SK-N-SH (cell line): ENCODE measurements around the gene SLC39A3. TPM values are rescaled to one million over a fixed set of nuclear protein-coding genes. Genes with fewer than 3 reads are reported as not detected.

Experiments used
- CTCF ChIA-PET: fragments of 300-600, 350-600 bp; formaldehyde crosslinking; extraction: SDS; loops from one replicate; lab custom pipeline; 2021; lab: Yijun Ruan, JAX
- POLR2A ChIA-PET: fragments of 350-600 bp; sonication (Branson Sonifier 250); formaldehyde crosslinking; extraction: SDS; loops from one replicate; lab custom pipeline; 2020; ENCODE audit warnings: antibody characterized with exemption, inconsistent platforms; lab: Yijun Ruan, JAX
- DNase-seq: peaks from one replicate; pipeline ENCODE4 v3.0.0; 2012
- H2AFZ ChIP-seq: fragments of 200-600 bp; sonication (generic); 2 replicates; pipeline ENCODE4 v1.8.1; 2016; ENCODE audit warnings: antibody characterized with exemption, mild to moderate bottlenecking, low read depth
- H3F3A ChIP-seq: fragments of 200-600 bp; sonication (generic); replicated peaks from 2 replicates; pipeline ENCODE3; 2016; ENCODE audit warnings: antibody characterized with exemption, mild to moderate bottlenecking; ENCODE audit not compliant: insufficient read depth
- H3K27ac ChIP-seq, 2 experiments: fragments of 200-500 bp in 1 of 2; fragments of 200-600 bp in 1 of 2; sonication (Bioruptor generic) in 1 of 2; sonication (generic), shearing (Covaris generic) in 1 of 2; 2 replicates each; pipeline versions ENCODE4 v1.5.1 to v1.6.1; 2014 to 2016; ENCODE audit warnings: low read depth in 2 of 2, inconsistent platforms in 1 of 2, low read length in 1 of 2, mild to moderate bottlenecking in 1 of 2, mixed read lengths in 1 of 2
- H3K27me3 ChIP-seq: fragments of 200-600 bp; sonication (generic), shearing (Covaris generic); 2 replicates; pipeline ENCODE4 v1.6.1; 2016; ENCODE audit warnings: mixed run types; ENCODE audit not compliant: insufficient read depth
- H3K36me3 ChIP-seq, 2 experiments: fragments of 200-500 bp in 1 of 2; fragments of 200-600 bp in 1 of 2; sonication (Bioruptor generic) in 1 of 2; sonication (generic) in 1 of 2; replicated peaks in 1 of 2; 2 replicates each; pipeline versions ENCODE3 to v1.5.1; 2014 to 2016; ENCODE audit warnings: low read length in 1 of 2, mild to moderate bottlenecking in 1 of 2; ENCODE audit not compliant: insufficient read depth in 2 of 2, control insufficient read depth in 1 of 2
- H3K4me1 ChIP-seq, 2 experiments: fragments of 200-500 bp in 1 of 2; fragments of 200-600 bp in 1 of 2; sonication (Bioruptor generic) in 1 of 2; sonication (generic), shearing (Covaris generic) in 1 of 2; 2 replicates each; pipeline versions ENCODE4 v1.5.1 to v1.6.1; 2014 to 2016; ENCODE audit warnings: low read depth in 1 of 2, low read length in 1 of 2, mixed run types in 1 of 2; ENCODE audit not compliant: insufficient read depth in 2 of 2, control insufficient read depth in 1 of 2
- H3K4me2 ChIP-seq: fragments of 200-600 bp; sonication (generic), shearing (Covaris generic); 2 replicates; pipeline ENCODE4 v1.6.1; 2017; ENCODE audit warnings: mixed run types
- H3K4me3 ChIP-seq, 2 experiments: fragments of 200-500 bp in 1 of 2; fragments of 200-600 bp in 1 of 2; sonication (Bioruptor generic) in 1 of 2; sonication (generic), shearing (Covaris generic) in 1 of 2; 2 replicates each; pipeline versions ENCODE4 v1.5.1 to v1.8.1; 2014 to 2016; ENCODE audit warnings: low read depth in 2 of 2, inconsistent platforms in 1 of 2, low read length in 1 of 2, mild to moderate bottlenecking in 1 of 2, mixed read lengths in 1 of 2, moderate library complexity in 1 of 2
- H3K79me2 ChIP-seq: fragments of 200-600 bp; sonication (generic); 2 replicates; pipeline ENCODE4 v1.8.1; 2017; ENCODE audit warnings: mild to moderate bottlenecking; ENCODE audit not compliant: insufficient read depth
- H3K9ac ChIP-seq: fragments of 200-600 bp; sonication (generic); 2 replicates; pipeline ENCODE4 v1.6.1; 2017; ENCODE audit warnings: mixed run types
- H3K9me2 ChIP-seq: fragments of 200-600 bp; sonication (generic); 2 replicates; pipeline ENCODE4 v1.6.1; 2017; ENCODE audit warnings: mixed run types
- H3K9me3 ChIP-seq: fragments of 200-600 bp; sonication (generic); 2 replicates; pipeline ENCODE4 v1.6.1; 2017; ENCODE audit warnings: mixed run types, mild to moderate bottlenecking, moderate library complexity
- H4K20me1 ChIP-seq: fragments of 200-600 bp; sonication (generic); 2 replicates; pipeline ENCODE4 v1.6.1; 2017; ENCODE audit warnings: mild to moderate bottlenecking, mixed run types; ENCODE audit not compliant: insufficient read depth
- CHD2 ChIP-seq: fragments of 150-350 bp; IDR thresholded peaks from 2 replicates; pipeline ENCODE4 v1.6.1; 2018; ENCODE audit warnings: low read length; ENCODE audit not compliant: partially characterized antibody
- ELF1 ChIP-seq: IDR thresholded peaks from 2 replicates; pipeline ENCODE4 v1.4.0; 2012
- EP300 ChIP-seq, 2 experiments: IDR thresholded peaks; 2 replicates each; pipeline versions ENCODE4 v1.4.0 to v1.6.1; 2012; ENCODE audit warnings: borderline replicate concordance in 1 of 2, low read depth in 1 of 2, low read length in 1 of 2
- EZH2phosphoT487 ChIP-seq: fragments of 200-600 bp; sonication (generic); IDR thresholded peaks from 2 replicates; pipeline ENCODE4 v1.6.1; 2017; ENCODE audit warnings: low read depth, mixed run types, mild to moderate bottlenecking, antibody characterized with exemption, moderate library complexity, borderline replicate concordance
- FOSL2 ChIP-seq: IDR thresholded peaks from 2 replicates; pipeline ENCODE4 v1.4.0; 2012; ENCODE audit warnings: low read depth, mild to moderate bottlenecking, moderate library complexity, borderline replicate concordance
- GATA2 ChIP-seq: sonication (generic); formaldehyde crosslinking; IDR thresholded peaks from 2 replicates; pipeline ENCODE4 v1.5.0; 2020; ENCODE audit warnings: mild to moderate bottlenecking, missing genetic modification reagents
- JUND ChIP-seq: IDR thresholded peaks from 2 replicates; pipeline ENCODE4 v1.4.0; 2012
- MAX ChIP-seq: IDR thresholded peaks from 2 replicates; pipeline ENCODE4 v1.4.0; 2012; ENCODE audit warnings: low read depth
- MXI1 ChIP-seq: IDR thresholded peaks from 2 replicates; pipeline ENCODE4 v1.6.1; 2012; ENCODE audit warnings: mild to moderate bottlenecking, low read depth, low read length, improper control_type of control experiment
- NFIC ChIP-seq: IDR thresholded peaks from 2 replicates; pipeline ENCODE4 v1.4.0; 2012; ENCODE audit warnings: borderline replicate concordance
- NRF1 ChIP-seq: IDR thresholded peaks from 2 replicates; pipeline ENCODE4 v1.6.1; 2012; ENCODE audit warnings: low read depth, mild to moderate bottlenecking, low read length
- POLR2AphosphoS5 ChIP-seq: IDR thresholded peaks from 2 replicates; pipeline ENCODE4 v1.6.1; 2012; ENCODE audit warnings: low read depth, low read length
- RAD21 ChIP-seq: IDR thresholded peaks from 2 replicates; pipeline ENCODE4 v1.6.1; 2012; ENCODE audit warnings: mild to moderate bottlenecking, low read length
- RCOR1 ChIP-seq: fragments of 150-350 bp; IDR thresholded peaks from 2 replicates; pipeline ENCODE4 v1.6.1; 2017; ENCODE audit warnings: antibody characterized with exemption, low read length
- RXRA ChIP-seq: IDR thresholded peaks from 2 replicates; pipeline ENCODE4 v1.4.0; 2012; ENCODE audit warnings: low read depth, mild to moderate bottlenecking, borderline replicate concordance
- SIN3A ChIP-seq: IDR thresholded peaks from 2 replicates; pipeline ENCODE4 v1.6.1; 2012; ENCODE audit warnings: low read depth, mild to moderate bottlenecking, low read length, moderate library complexity, borderline replicate concordance
- TAF1 ChIP-seq: IDR thresholded peaks from 2 replicates; pipeline ENCODE4 v1.6.1; 2012; ENCODE audit warnings: low read depth, mild to moderate bottlenecking, low read length, moderate library complexity, borderline replicate concordance
- TCF12 ChIP-seq: IDR thresholded peaks from 2 replicates; pipeline ENCODE4 v1.4.0; 2012
- USF1 ChIP-seq: IDR thresholded peaks from 2 replicates; pipeline ENCODE4 v1.4.0; 2012; ENCODE audit warnings: low read depth, borderline replicate concordance
- USF2 ChIP-seq: fragments of 150-350 bp; IDR thresholded peaks from 2 replicates; pipeline ENCODE4 v1.6.1; 2017; ENCODE audit warnings: antibody characterized with exemption, low read length, low read depth, borderline replicate concordance
- YY1 ChIP-seq: IDR thresholded peaks from 2 replicates; pipeline ENCODE4 v1.4.0; 2012; ENCODE audit warnings: low read depth, mild to moderate bottlenecking
- WGBS: methylation state at CpG from one replicate; pipeline ENCODE4 v1.1.6; 2017; ENCODE audit warnings: low lambda C conversion rate; 5-methylcytosine and 5-hydroxymethylcytosine counted together
- polyA plus RNA-seq, 3 experiments: library from polyadenylated mRNA; depleted of rRNA; stranded (reverse); fragments of >200 nt; gene quantifications; 2 replicates each; pipeline ENCODE4 v1.2.3, GENCODE V29; 2012

Gene SLC39A3
- polyA plus RNA-seq, 1 of the 3 experiments (the other 2 are of a cell fraction), result 45.2 TPM

- H3K4me3 ChIP-seq, result no peak overlapping the region
- H3K4me2 ChIP-seq, result no peak overlapping the region
- no peak for TF ChIP-seq NFIC
- TF ChIP-seq MAX, result no peak
- TF ChIP-seq NRF1, result no peak
- no peak for TF ChIP-seq CHD2
- TF ChIP-seq USF1, result no peak
- CTCF ChIA-PET, result interaction anchor here (0.7 to 1.3 kb wide), 2 partner anchors 20 to 132 kb away, joined by 3 read pairs; no protein-coding TSS in a partner anchor
- POLR2A ChIA-PET, result no interaction called here
- peaks cover under 1 to 44% of the 10 kb centered on the region in 2 experiments for H3K36me3 ChIP-seq
- H2AFZ ChIP-seq, result no peak overlapping the region
- no peaks in the 10 kb centered on the region for H3K27me3 ChIP-seq
- H3K9ac ChIP-seq, result no peak overlapping the region
- peaks cover 48% of the 10 kb centered on the region for H3K79me2 ChIP-seq
- no peak overlapping the region for H3K27ac ChIP-seq
- H3K9me2 ChIP-seq, result no peaks in the 10 kb centered on the region
- DNase-seq, result no peak
- H3K4me1 ChIP-seq, result no peaks in the 10 kb centered on the region
- no peaks in the 10 kb centered on the region for H3F3A ChIP-seq
- WGBS, result no CpG with 5 or more reads among the region's 8 CpGs
- peaks cover 41% of the 10 kb centered on the region for H4K20me1 ChIP-seq
- no peaks in the 10 kb centered on the region for H3K9me3 ChIP-seq
Measured at GRCh38 chr19:2769218-2769617, 29.4 kb upstream of the SLC39A3 start.

- Histone ChIP-seq H3K27me3 (no peaks in the 10 kb centered on the region), H3K4me2 (no peak overlapping the region), H3K36me3 (peaks cover 6 to 50% of the 10 kb centered on the region in 2 experiments), H3K9me2 (no peaks in the 10 kb centered on the region), H3K79me2 (peaks cover 44% of the 10 kb centered on the region), H3K4me3 (no peak overlapping the region), H3K9me3 (no peaks in the 10 kb centered on the region), H3K27ac (no peak overlapping the region), H4K20me1 (peaks cover 37% of the 10 kb centered on the region), H3K9ac (no peak overlapping the region), H3K4me1 (no peaks in the 10 kb centered on the region), H2AFZ (no peak overlapping the region)
- 98% methylated on average over 9 of the region's 29 CpGs for WGBS
- no peak for DNase-seq
- ChIA-PET CTCF (interaction anchor here (1.3 kb wide), 1 partner anchor 20 kb away, joined by 3 read pairs; no protein-coding TSS in a partner anchor), POLR2A (no interaction called here)
- no peak for TF ChIP-seq NRF1
- no peak for TF ChIP-seq EP300 (IDR thresholded peaks at IDR 0.05; ENCODE audit: borderline replicate concordance in 1 of 2, low read depth in 1 of 2, low read length in 1 of 2)
- no peak for TF ChIP-seq JUND
- TF ChIP-seq RCOR1, result no peak
- TF ChIP-seq RXRA, result no peak
- TF ChIP-seq ELF1, result no peak
- no peak for TF ChIP-seq GATA2 (CRISPR knock-in tag)
- TF ChIP-seq TCF12, result no peak
- TF ChIP-seq MXI1, result no peak
- no peak for TF ChIP-seq POLR2AphosphoS5
- no peak for TF ChIP-seq EZH2phosphoT487
- TF ChIP-seq FOSL2, result no peak
- no peak for TF ChIP-seq TAF1
- TF ChIP-seq USF2, result no peak
- no peak for TF ChIP-seq RAD21
- TF ChIP-seq SIN3A, result no peak
- no peak for TF ChIP-seq YY1
- TF ChIP-seq, all 33 proteins: peak for 0
- no peaks in the 10 kb centered on the region for H3F3A ChIP-seq
Measured at GRCh38 chr19:2768365-2769132, 28.7 kb upstream of the SLC39A3 start.
